Measurements from ENCODE around the gene ACY1. TPM values are rescaled to one million over a fixed set of nuclear protein-coding genes. Genes with fewer than 3 reads are reported as not detected.

The ACY1 gene
- total RNA-seq, 1 donor from 2014 or later, result 59.4 TPM

DNA sequence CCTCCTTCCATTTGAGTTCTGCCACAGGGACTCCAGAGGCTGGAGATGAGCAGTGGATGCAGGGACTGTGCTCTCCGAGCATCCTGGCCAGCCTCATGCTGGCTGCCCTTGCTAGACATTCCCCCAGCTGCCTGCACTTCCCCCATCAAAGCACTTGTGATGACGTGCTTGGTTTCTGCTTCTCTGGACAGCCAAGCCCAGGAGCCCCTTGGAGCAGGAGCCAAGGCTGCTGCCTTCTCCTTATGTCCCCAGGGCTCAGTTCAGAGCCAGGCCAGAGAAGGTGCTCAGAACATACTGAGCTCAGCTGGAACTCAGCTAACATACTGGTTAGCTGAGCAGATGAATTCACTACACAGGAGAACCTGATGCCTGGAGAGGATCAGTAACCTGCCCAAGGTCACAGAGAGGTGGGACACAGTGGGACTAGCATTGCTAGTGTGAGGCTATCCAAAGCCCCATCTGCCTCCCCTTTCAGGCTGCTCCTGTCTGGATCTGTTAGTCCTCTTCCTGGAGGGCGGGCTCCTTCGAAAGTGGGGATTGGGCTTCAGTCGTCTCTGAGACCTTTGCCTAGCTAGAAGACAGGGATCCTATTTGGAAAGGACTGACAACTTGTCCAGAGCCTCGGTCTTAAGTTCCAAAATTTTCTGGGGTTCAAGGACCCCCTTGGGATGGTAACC is 20.3 kb upstream of the ACY1 start:
- Histone ChIP-seq H3K27me3 (ENCODE audit: control insufficient read depth, insufficient read depth, low read length) (no peaks in the 10 kb centered on the region), H3K4me3 (ENCODE audit: low read depth, low read length) (no peak overlapping the region), H3K36me3 (ENCODE audit: control insufficient read depth, insufficient read depth, low read length) (peaks cover 2% of the 10 kb centered on the region)
- DNase-seq (ENCODE audit: low read depth), result no peak
- TF ChIP-seq, protein P1, sequence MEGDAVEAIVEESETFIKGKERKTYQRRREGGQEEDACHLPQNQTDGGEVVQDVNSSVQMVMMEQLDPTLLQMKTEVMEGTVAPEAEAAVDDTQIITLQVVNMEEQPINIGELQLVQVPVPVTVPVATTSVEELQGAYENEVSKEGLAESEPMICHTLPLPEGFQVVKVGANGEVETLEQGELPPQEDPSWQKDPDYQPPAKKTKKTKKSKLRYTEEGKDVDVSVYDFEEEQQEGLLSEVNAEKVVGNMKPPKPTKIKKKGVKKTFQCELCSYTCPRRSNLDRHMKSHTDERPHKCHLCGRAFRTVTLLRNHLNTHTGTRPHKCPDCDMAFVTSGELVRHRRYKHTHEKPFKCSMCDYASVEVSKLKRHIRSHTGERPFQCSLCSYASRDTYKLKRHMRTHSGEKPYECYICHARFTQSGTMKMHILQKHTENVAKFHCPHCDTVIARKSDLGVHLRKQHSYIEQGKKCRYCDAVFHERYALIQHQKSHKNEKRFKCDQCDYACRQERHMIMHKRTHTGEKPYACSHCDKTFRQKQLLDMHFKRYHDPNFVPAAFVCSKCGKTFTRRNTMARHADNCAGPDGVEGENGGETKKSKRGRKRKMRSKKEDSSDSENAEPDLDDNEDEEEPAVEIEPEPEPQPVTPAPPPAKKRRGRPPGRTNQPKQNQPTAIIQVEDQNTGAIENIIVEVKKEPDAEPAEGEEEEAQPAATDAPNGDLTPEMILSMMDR (IDR thresholded peaks at IDR 0.05; ENCODE audit: insufficient read depth, low read length, poor library complexity, severe bottlenecking), result no peak

GRCh38 chr3:51963951-51964451 is 19.3 kb upstream of the ACY1 start:
- Histone ChIP-seq H3K4me3 (ENCODE audit: low read depth, low read length) (no peak overlapping the region), H3K27me3 (ENCODE audit: control insufficient read depth, insufficient read depth, low read length) (no peaks in the 10 kb centered on the region)

DNA sequence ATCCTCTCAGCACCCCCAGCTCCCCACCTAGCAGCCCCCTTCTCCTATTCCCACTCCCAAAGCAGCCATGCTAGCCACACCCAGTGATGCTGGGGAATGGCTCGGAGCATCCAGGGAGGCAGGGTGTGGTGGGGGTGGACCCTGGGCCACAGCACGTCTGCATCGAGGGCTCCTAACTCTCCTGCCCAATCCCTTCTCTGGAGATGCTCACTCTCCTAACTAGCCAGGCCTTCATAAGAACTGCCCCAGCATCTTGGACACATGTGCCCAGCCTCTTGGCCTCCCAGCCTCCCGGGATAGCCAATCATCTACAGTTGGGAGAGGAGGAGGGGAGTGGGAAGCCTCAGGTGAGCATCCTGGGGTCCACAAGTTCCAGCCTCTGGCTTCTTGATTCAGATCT is 18.8 kb upstream of the ACY1 start:
- no peak for DNase-seq (ENCODE audit: low read depth)
- TF ChIP-seq, protein P1 (IDR thresholded peaks at IDR 0.05; ENCODE audit: insufficient read depth, low read length, poor library complexity, severe bottlenecking), result no peak
- Histone ChIP-seq H3K36me3 (ENCODE audit: control insufficient read depth, insufficient read depth, low read length) (peaks cover 2% of the 10 kb centered on the region), H3K27me3 (ENCODE audit: control insufficient read depth, insufficient read depth, low read length) (no peaks in the 10 kb centered on the region), H3K4me3 (ENCODE audit: low read depth, low read length) (no peak overlapping the region)

More at GRCh38 chr3:51963951-51964451, 19.3 kb upstream of the ACY1 start:
- H3K36me3 ChIP-seq (ENCODE audit: control insufficient read depth, insufficient read depth, low read length), result peaks cover 2% of the 10 kb centered on the region
- TF ChIP-seq, protein P1 (IDR thresholded peaks at IDR 0.05; ENCODE audit: insufficient read depth, low read length, poor library complexity, severe bottlenecking), result no peak
- no peak for DNase-seq (ENCODE audit: low read depth)

DNA sequence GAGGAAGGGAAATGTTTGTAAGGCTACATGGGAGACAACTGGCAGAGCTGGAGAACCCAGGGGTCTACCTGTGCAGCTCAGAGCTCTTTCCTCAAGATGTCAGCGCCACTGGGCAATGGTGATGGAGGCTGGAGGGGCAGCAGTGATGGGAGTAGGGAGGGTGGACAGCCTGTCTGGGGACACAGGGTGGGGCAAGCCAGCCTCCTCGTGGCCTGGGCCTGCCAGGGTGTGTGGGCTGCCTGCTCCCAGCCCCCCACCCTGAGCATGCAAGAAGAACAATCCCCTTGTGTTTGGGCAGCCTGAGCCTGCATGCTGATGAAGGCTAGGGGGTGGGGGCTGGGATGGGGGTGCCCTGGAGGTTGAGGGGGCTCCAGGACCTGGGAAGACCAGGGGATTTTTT is 17.3 kb upstream of the ACY1 start:
- H3K4me3 ChIP-seq (ENCODE audit: low read depth, low read length), result no peak overlapping the region

DNA sequence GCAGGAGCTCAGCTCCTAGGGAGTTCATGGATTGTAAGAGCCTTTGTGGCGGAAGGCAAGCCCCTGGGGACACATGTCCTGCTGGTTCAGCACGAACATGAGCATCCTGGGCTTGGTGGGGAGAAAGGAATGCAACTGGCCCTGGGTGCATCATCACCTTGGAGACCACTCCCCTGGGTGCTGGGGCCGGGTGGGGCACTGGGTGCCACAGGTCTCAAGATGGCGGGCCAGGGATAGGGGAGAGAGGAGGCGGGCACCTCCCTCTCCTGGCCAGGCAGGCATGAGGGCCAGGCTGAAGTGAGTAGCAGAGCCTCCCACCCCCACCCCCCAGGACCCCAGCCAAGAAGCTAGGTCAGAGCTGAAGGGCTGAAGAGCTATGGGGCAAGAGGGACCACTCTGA is 16.8 kb upstream of the ACY1 start:
- H3K36me3 ChIP-seq (ENCODE audit: control insufficient read depth, insufficient read depth, low read length), result peaks cover 1% of the 10 kb centered on the region
- DNase-seq (ENCODE audit: low read depth), result no peak
- TF ChIP-seq, protein P1 (IDR thresholded peaks at IDR 0.05; ENCODE audit: insufficient read depth, low read length, poor library complexity, severe bottlenecking), result no peak
- H3K27me3 ChIP-seq (ENCODE audit: control insufficient read depth, insufficient read depth, low read length), result no peaks in the 10 kb centered on the region
- peak overlapping the region; percentile 71 for H3K4me3 ChIP-seq (ENCODE audit: low read depth, low read length)

More for the DNA sequence above, 17.3 kb upstream of the ACY1 start:
- Histone ChIP-seq H3K27me3 (ENCODE audit: control insufficient read depth, insufficient read depth, low read length) (no peaks in the 10 kb centered on the region), H3K36me3 (ENCODE audit: control insufficient read depth, insufficient read depth, low read length) (no peaks in the 10 kb centered on the region)
- no peak for DNase-seq (ENCODE audit: low read depth)
- TF ChIP-seq, protein P1 (IDR thresholded peaks at IDR 0.05; ENCODE audit: insufficient read depth, low read length, poor library complexity, severe bottlenecking), result no peak
